Colonic mucosa (tissue), 4 donors: ENCODE measurements around the gene SS18. TPM values are rescaled to one million over a fixed set of nuclear protein-coding genes. Genes with fewer than 3 reads are reported as not detected.

Experiments
- DNase-seq: peaks from one replicate; pipeline ENCODE4 v3.0.0-alpha.2; 2020
- H3K27ac ChIP-seq: fragments of 200-600 bp; one replicate; pipeline ENCODE4 v1.8.0; 2021
- H3K27me3 ChIP-seq: fragments of 200-600 bp; one replicate; pipeline ENCODE4 v1.8.0; 2021
- H3K36me3 ChIP-seq: fragments of 200-600 bp; one replicate; pipeline ENCODE4 v1.8.0; 2021
- H3K4me1 ChIP-seq: fragments of 200-600 bp; one replicate; pipeline ENCODE4 v1.8.0; 2021; ENCODE audit warnings: mild to moderate bottlenecking
- H3K4me3 ChIP-seq: fragments of 200-600 bp; one replicate; pipeline ENCODE4 v1.8.0; 2021
- H3K9ac ChIP-seq, 2 donors: one replicate each; pipeline ENCODE4 v1.7.0; 2013; ENCODE audit warnings: control low read depth in 2 of 2, low read depth in 2 of 2, low read length in 2 of 2
- H3K9me3 ChIP-seq: fragments of 200-600 bp; one replicate; pipeline ENCODE4 v1.8.0; 2021
- intact Hi-C: fragments of 100-400 bp; cut with DNase I; formaldehyde crosslinking; loops from one replicate; pipeline ENCODE4 v1.14.1; 2022
- total RNA-seq, 2 donors: library from RNA; stranded (reverse); fragmentation: NEBNext Ultra II Directional in 1 of 2; extraction: Animal tissue kit (Norgen Biotek cat#: 25700) in 1 of 2; gene quantifications; one replicate each; pipeline ENCODE4 v1.2.1, GENCODE V29; 2021
- TF ChIP-seq, protein P1 (sequence below): fragments of 200-600 bp; IDR thresholded peaks from one replicate; pipeline ENCODE4 v1.8.0; 2022; ENCODE audit warnings: antibody characterized with exemption, mild to moderate bottlenecking
- donor health status: healthy.
- donor health status: DM: no; HTN: no; CAD: no.
- donor health status: DM: no; HTN: no; CAD: no.

Gene SS18
- total RNA-seq, 2 donors from 2014 or later, result 41.9 to 43.9 TPM

DNA sequence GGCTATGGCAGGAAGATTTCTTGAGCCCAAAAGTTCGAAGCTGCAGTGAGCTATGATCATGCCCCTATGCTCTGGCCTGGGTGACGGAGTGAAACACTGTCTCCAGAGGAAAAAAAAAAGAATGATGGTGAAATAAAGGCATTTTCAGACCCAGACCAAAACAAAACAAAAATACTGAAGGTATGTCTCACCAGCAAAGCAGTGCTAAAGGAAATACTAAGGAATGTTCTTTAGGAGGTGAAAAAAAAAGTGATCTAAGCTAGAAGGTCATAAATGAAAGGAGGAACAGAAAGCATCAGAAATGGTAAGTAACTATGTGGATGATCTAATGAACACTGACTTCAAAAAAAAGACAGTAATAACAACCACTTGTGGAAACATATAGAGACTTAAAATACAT lies 18.7 kb downstream of the SS18 start:
- TF ChIP-seq, protein P1, sequence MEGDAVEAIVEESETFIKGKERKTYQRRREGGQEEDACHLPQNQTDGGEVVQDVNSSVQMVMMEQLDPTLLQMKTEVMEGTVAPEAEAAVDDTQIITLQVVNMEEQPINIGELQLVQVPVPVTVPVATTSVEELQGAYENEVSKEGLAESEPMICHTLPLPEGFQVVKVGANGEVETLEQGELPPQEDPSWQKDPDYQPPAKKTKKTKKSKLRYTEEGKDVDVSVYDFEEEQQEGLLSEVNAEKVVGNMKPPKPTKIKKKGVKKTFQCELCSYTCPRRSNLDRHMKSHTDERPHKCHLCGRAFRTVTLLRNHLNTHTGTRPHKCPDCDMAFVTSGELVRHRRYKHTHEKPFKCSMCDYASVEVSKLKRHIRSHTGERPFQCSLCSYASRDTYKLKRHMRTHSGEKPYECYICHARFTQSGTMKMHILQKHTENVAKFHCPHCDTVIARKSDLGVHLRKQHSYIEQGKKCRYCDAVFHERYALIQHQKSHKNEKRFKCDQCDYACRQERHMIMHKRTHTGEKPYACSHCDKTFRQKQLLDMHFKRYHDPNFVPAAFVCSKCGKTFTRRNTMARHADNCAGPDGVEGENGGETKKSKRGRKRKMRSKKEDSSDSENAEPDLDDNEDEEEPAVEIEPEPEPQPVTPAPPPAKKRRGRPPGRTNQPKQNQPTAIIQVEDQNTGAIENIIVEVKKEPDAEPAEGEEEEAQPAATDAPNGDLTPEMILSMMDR, result no peak
- Histone ChIP-seq H3K27ac (no peak overlapping the region), H3K4me1 (no peaks in the 10 kb centered on the region), H3K9ac (no peak overlapping the region), H3K27me3 (no peaks in the 10 kb centered on the region), H3K4me3 (no peak overlapping the region), H3K9me3 (no peaks in the 10 kb centered on the region), H3K36me3 (peaks cover 8% of the 10 kb centered on the region)
- DNase-seq, result no peak
- intact Hi-C loops, result no loop called here

DNA sequence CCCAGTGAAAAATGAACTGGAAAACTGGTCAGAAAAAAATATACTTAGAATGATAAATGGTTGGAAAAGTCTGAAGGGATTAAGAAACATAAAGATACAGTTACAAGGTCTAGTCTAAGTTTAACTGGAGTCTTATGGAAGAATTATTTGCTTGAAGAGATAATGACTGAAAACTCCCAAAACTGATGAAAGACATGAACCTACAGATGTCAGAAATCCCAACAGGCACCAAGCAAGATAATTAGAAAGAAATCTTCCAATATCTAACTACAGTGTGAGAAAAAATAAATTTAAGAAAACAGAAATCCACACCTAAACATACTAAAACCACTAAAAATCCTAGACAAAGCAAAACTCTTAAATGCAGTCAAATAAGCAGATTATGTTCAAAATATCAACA lies 19.4 kb downstream of the SS18 start:
- H3K4me1 ChIP-seq, result no peaks in the 10 kb centered on the region
- H3K9me3 ChIP-seq, result no peaks in the 10 kb centered on the region
- no peak for DNase-seq
- TF ChIP-seq, protein P1, result no peak
- intact Hi-C loops, result no loop called here
- no peak overlapping the region for H3K9ac ChIP-seq
- no peak overlapping the region for H3K27ac ChIP-seq
- H3K36me3 ChIP-seq, result peaks cover 8% of the 10 kb centered on the region
- no peaks in the 10 kb centered on the region for H3K27me3 ChIP-seq
- H3K4me3 ChIP-seq, result no peak overlapping the region

DNA sequence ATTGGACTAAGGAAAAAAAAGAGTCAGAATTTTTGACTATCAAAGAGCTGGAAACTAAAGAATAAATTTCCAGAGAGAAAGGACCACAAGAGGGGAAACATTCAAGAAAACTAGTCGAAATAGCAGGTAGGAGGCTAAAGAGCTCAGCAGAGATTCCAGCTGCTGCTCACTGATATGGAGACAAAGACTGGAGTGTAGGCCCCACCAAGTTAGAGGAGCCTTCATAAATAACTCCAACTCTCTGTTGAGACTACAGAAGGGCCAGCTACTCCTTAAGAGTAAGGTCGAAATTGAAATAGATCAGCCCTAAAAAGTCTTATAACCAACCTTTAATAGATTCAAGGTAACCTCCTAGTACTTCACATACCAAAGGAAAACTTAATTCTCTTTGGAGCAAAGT lies 31.1 kb downstream of the SS18 start:
- intact Hi-C loops, result no loop called here
- Histone ChIP-seq H3K36me3 (no peaks in the 10 kb centered on the region), H3K4me1 (no peaks in the 10 kb centered on the region), H3K27me3 (no peaks in the 10 kb centered on the region), H3K9ac (no peak overlapping the region), H3K27ac (no peak overlapping the region), H3K4me3 (no peak overlapping the region), H3K9me3 (no peaks in the 10 kb centered on the region)
- TF ChIP-seq, protein P1, result no peak
- no peak for DNase-seq

DNA sequence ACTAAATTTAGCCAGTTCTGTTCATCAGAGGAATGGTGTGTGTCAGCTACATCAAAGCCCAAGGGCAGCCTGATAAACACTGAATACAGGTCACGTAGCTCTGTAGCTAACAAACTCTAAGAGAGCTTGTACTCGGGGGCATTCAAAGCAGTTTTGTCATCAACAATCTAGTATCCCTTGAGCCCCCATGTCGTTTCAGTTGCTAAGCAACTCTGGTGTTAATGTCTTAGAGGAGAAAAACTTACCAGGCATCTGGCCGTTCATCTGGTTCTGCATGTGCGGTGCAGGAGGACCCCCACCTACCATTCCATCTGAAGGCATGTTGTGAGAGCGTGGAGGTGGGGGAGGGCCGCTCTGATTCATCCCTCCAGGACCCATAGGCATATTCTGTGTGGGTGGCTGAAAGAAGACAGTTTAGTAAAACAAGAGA lies 33.1 kb downstream of the SS18 start:
- DNase-seq, result no peak
- intact Hi-C loops, result no loop called here
- H3K9me3 ChIP-seq, result no peaks in the 10 kb centered on the region
- TF ChIP-seq, protein P1, result no peak
- no peaks in the 10 kb centered on the region for H3K36me3 ChIP-seq
- H3K4me3 ChIP-seq, result no peak overlapping the region
- no peak overlapping the region for H3K27ac ChIP-seq
- no peaks in the 10 kb centered on the region for H3K4me1 ChIP-seq
- H3K9ac ChIP-seq, result no peak overlapping the region
- no peaks in the 10 kb centered on the region for H3K27me3 ChIP-seq

DNA sequence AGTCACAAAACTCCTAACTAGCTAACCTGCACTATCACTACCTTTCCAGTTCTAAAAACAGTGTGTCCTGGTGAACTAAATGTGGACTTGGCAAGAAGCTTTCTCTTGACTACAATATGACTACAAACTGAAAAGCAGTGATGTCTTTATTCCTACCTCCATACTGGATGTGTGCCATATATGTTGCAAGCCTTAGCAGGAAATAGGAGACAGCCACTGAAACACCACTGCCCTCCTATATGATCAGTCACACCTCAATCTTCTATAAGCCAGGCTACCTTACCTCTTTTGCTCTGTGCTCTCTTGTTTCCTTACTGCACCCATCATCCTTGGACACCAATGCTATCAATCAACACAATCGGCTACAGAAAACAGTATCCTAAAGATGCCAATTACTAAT lies 34.1 kb downstream of the SS18 start:
- H3K9me3 ChIP-seq, result no peaks in the 10 kb centered on the region
- TF ChIP-seq, protein P1, result no peak
- H3K4me3 ChIP-seq, result no peak overlapping the region

DNA sequence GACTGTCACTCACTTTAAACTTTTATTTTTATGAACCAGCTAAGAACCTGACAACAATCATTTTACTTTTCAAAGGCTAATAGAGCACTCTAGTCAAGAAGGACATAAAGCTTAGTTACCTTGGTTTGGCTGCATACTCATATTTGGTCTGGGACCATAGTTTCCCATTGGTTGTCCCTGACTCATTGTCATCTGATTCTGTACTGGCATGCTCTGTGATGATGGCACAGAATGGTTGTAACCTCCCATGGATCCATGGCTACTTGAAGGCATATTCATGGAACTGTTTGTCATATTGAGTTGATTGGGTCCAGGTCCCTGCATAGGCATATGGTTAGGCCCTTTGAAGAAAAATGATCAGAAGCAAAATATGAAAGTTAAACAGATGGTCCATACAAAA lies 37.9 kb downstream of the SS18 start:
- Histone ChIP-seq H3K9ac (no peak overlapping the region), H3K27me3 (no peaks in the 10 kb centered on the region), H3K9me3 (no peaks in the 10 kb centered on the region), H3K4me3 (no peak overlapping the region), H3K27ac (no peak overlapping the region), H3K36me3 (no peaks in the 10 kb centered on the region), H3K4me1 (no peaks in the 10 kb centered on the region)
- no peak for DNase-seq
- TF ChIP-seq, protein P1, result no peak
- intact Hi-C loops, result no loop called here

More for the DNA sequence above, 34.1 kb downstream of the SS18 start:
- Histone ChIP-seq H3K27me3 (no peaks in the 10 kb centered on the region), H3K27ac (no peak overlapping the region), H3K9ac (no peak overlapping the region), H3K36me3 (no peaks in the 10 kb centered on the region), H3K4me1 (no peaks in the 10 kb centered on the region)
- intact Hi-C loops, result no loop called here
- no peak for DNase-seq
